ENCODE data around the gene FADS1. TPM values are rescaled to one million over a fixed set of nuclear protein-coding genes. Genes with fewer than 3 reads are reported as not detected.

FADS1 gene
- total and polyA plus RNA-seq, 11 donors = 14.3 to 72.6 (median 23.6) TPM

DNA sequence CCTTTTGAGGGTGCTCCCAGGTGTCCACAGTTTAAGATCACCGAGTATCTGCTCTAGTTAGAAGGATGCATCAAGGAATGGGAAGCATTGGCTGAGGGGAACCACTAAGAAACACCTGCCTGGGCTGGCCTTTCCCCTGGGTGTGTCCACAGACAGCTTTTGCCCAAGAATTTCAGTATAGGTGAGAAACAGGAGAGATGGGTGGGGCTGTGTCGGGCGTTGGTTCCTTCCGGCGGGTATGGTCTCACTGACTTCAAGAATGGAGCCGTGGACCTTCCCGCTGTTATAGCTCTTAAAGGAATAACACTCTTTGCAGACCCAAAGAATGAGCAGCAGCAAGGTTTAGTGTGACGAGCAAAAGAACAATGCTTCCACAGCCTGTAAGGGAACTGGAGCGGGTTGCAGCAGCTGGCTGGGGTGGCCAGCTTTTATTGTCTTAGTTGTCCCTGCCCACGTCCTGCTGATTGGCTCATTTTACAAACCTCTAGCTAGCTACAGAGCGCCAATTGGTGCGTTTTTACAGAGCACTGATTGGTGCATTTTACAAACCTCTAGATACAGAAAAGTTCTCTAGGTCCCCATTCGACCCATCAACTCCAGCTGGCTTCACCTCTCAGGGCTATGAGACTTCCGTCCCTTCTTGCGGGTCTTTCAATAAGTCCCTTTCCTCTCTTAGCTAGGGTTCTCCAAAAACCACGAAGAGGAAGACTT lies 2.4 kb downstream of the FADS1 start:
- Histone ChIP-seq H3K27me3 (no peaks in the 10 kb centered on the region), H3K27ac (peak overlapping the region; percentile 92 to 100 (median 98)), H3K9me3 (no peaks in the 10 kb centered on the region), H3K4me3 (peak overlapping the region; percentile 28 to 91 (median 70)), H3K4me1 (peaks cover 0 to 25% (median 10%) of the 10 kb centered on the region in 12 donors), H3K36me3 (peaks cover 0 to 35% (median 29%) of the 10 kb centered on the region in 9 donors)
- ATAC-seq (peak in 2 of 4 donors; percentile 5), DNase-seq (peak in 4 of 5 donors; percentile 47 to 66 (median 63))
- 73 to 79% (median 75%) methylated on average over 16 of the region's 16 CpGs for WGBS, 4 donors
- intact Hi-C loops (cut with DNase I) = loop anchor here in 3 of 10 donors (5.0 to 10.0 kb wide), 4 partner anchors 48 to 273 kb away; no protein-coding TSS in a partner anchor
- TF ChIP-seq, protein P1, sequence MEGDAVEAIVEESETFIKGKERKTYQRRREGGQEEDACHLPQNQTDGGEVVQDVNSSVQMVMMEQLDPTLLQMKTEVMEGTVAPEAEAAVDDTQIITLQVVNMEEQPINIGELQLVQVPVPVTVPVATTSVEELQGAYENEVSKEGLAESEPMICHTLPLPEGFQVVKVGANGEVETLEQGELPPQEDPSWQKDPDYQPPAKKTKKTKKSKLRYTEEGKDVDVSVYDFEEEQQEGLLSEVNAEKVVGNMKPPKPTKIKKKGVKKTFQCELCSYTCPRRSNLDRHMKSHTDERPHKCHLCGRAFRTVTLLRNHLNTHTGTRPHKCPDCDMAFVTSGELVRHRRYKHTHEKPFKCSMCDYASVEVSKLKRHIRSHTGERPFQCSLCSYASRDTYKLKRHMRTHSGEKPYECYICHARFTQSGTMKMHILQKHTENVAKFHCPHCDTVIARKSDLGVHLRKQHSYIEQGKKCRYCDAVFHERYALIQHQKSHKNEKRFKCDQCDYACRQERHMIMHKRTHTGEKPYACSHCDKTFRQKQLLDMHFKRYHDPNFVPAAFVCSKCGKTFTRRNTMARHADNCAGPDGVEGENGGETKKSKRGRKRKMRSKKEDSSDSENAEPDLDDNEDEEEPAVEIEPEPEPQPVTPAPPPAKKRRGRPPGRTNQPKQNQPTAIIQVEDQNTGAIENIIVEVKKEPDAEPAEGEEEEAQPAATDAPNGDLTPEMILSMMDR (IDR thresholded peaks at IDR 0.05) = no peak
- TF ChIP-seq POLR2A (IDR thresholded peaks at IDR 0.05) = no peak

DNA sequence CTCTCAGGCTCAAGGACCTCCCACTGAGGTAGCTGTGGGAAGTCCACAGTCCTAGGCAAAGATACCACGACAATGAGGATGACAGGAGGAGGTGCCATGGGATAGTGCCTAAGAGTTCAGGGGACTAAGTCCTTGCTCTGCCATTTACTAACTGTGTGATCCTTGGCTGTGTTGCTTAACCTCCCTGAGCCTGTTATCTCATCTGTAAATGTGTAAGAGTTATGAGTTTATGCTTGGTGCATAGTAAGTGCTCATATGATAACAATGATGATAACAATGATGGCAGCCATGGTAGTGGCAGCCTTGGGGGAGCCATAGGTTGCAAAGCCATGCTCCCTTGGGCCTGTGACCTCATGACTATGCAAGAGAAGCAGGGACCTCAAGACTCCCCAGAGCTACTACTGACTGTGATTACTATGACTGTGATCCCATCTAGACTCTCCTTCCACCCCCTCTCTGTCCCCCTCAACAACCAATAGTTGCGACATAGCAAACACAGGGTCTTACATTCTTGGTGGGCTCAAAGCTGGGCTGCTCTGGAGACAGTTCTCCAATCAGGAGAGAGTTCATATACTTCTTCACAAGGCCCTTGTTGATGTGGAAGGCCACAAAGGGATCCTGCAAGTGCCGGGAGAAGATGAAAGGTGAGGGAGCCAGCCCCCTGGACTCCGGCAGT lies 3.9 kb downstream of the FADS1 start:
- intact Hi-C loops (cut with DNase I) = loop anchor here in 3 of 10 donors (5.0 to 10.0 kb wide), 4 partner anchors 49 to 274 kb away; no protein-coding TSS in a partner anchor
- Histone ChIP-seq H3K27me3 (no peaks in the 10 kb centered on the region), H3K9me3 (no peaks in the 10 kb centered on the region), H3K36me3 (peaks cover 0 to 51% (median 44%) of the 10 kb centered on the region in 9 donors), H3K4me1 (peaks cover 0 to 25% (median 10%) of the 10 kb centered on the region in 12 donors), H3K27ac (no peak overlapping the region), H3K4me3 (no peak overlapping the region)
- TF ChIP-seq, protein P1 (IDR thresholded peaks at IDR 0.05) = no peak
- no peak for TF ChIP-seq POLR2A (IDR thresholded peaks at IDR 0.05)
- WGBS, 4 donors = 92 to 100% (median 95%) methylated on average over 4 of the region's 4 CpGs
- no peak for DNase-seq
- ATAC-seq = no peak

DNA sequence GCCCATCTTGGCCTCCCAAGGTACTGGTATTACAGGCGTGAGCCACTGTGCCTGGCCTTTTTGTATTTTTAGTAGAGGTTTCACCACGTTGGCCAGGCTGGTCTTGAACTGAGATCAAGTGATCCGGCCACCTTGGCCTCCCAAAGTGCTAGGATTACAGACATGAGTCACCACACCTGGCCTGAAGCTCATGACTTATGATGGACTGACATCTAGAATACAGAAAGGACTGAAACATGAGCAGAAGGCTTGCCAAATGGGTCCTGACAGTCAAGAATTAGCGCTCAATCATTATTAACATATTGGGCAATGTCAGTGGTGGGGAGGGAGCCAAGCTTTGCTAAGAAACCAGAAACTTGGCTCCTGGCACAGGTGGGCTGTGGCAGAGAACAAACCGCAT lies 5.0 kb downstream of the FADS1 start:
- peaks cover 0 to 18% (median 4%) of the 10 kb centered on the region in 12 donors for H3K4me1 ChIP-seq
- DNase-seq = no peak
- WGBS, 4 donors = 77 to 95% (median 94%) methylated on average over 5 of the region's 5 CpGs
- H3K27me3 ChIP-seq = no peaks in the 10 kb centered on the region
- no peak for ATAC-seq
- H3K27ac ChIP-seq = no peak overlapping the region
- H3K36me3 ChIP-seq = peaks cover 0 to 61% (median 48%) of the 10 kb centered on the region in 9 donors
- no peak overlapping the region for H3K4me3 ChIP-seq
- intact Hi-C loops (cut with DNase I) = loop anchor here in 3 of 10 donors (5.0 to 10.0 kb wide), 4 partner anchors 50 to 275 kb away; no protein-coding TSS in a partner anchor
- no peaks in the 10 kb centered on the region for H3K9me3 ChIP-seq
- TF ChIP-seq POLR2A (IDR thresholded peaks at IDR 0.05) = no peak
- TF ChIP-seq, protein P1 (IDR thresholded peaks at IDR 0.05) = no peak

DNA sequence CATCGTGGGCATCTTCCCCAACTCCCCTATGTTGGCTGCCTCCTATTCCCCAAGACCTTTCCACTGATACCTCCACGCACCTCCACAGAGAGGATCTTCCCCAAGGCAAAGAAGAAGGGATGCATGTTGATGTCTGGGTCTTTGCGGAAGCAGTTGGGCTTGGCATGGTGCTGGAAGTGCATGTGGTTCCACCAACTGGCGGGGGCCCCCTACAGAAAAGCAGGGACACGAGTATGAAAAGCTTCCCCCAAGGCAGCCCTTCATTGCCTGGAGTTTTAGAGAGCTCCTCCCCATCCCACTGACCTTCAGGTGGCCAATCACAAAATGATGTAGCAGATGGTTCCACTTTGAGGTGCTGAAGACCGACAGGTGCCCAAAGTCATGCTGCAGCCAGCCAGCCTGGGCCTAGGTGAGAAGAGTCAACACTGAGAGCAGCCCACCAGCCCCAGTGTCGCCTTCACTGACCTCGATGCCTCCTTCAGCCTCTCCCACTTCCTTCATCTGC lies 6.1 kb downstream of the FADS1 start:
- TF ChIP-seq, protein P1 (IDR thresholded peaks at IDR 0.05) = no peak
- TF ChIP-seq POLR2A (IDR thresholded peaks at IDR 0.05) = no peak
- ATAC-seq = no peak
- H3K9me3 ChIP-seq = no peaks in the 10 kb centered on the region
- intact Hi-C loops (cut with DNase I) = loop anchor here in 3 of 10 donors (5.0 to 10.0 kb wide), 4 partner anchors 52 to 277 kb away; no protein-coding TSS in a partner anchor
- no peak overlapping the region for H3K27ac ChIP-seq
- 87 to 95% (median 91%) methylated on average over 8 of the region's 8 CpGs for WGBS, 4 donors
- no peak overlapping the region for H3K4me3 ChIP-seq
- peaks cover 0 to 7% (median 3%) of the 10 kb centered on the region in 12 donors for H3K4me1 ChIP-seq
- peaks cover 0 to 70% (median 55%) of the 10 kb centered on the region in 9 donors for H3K36me3 ChIP-seq
- H3K27me3 ChIP-seq = no peaks in the 10 kb centered on the region
- no peak for DNase-seq
